ENCODE measurements around the gene TTLL3. TPM values are rescaled to one million over a fixed set of nuclear protein-coding genes. Genes with fewer than 3 reads are reported as not detected.

TTLL3 gene, protein sequence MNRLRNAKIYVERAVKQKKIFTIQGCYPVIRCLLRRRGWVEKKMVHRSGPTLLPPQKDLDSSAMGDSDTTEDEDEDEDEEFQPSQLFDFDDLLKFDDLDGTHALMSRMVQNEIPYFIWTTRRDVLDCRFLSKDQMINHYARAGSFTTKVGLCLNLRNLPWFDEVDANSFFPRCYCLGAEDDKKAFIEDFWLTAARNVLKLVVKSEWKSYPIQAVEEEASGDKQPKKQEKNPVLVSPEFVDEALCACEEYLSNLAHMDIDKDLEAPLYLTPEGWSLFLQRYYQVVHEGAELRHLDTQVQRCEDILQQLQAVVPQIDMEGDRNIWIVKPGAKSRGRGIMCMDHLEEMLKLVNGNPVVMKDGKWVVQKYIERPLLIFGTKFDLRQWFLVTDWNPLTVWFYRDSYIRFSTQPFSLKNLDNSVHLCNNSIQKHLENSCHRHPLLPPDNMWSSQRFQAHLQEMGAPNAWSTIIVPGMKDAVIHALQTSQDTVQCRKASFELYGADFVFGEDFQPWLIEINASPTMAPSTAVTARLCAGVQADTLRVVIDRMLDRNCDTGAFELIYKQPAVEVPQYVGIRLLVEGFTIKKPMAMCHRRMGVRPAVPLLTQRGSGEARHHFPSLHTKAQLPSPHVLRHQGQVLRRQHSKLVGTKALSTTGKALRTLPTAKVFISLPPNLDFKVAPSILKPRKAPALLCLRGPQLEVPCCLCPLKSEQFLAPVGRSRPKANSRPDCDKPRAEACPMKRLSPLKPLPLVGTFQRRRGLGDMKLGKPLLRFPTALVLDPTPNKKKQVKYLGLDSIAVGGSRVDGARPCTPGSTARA
- total RNA-seq: 5.8 and 8.7 TPM in 2 replicates

DNA sequence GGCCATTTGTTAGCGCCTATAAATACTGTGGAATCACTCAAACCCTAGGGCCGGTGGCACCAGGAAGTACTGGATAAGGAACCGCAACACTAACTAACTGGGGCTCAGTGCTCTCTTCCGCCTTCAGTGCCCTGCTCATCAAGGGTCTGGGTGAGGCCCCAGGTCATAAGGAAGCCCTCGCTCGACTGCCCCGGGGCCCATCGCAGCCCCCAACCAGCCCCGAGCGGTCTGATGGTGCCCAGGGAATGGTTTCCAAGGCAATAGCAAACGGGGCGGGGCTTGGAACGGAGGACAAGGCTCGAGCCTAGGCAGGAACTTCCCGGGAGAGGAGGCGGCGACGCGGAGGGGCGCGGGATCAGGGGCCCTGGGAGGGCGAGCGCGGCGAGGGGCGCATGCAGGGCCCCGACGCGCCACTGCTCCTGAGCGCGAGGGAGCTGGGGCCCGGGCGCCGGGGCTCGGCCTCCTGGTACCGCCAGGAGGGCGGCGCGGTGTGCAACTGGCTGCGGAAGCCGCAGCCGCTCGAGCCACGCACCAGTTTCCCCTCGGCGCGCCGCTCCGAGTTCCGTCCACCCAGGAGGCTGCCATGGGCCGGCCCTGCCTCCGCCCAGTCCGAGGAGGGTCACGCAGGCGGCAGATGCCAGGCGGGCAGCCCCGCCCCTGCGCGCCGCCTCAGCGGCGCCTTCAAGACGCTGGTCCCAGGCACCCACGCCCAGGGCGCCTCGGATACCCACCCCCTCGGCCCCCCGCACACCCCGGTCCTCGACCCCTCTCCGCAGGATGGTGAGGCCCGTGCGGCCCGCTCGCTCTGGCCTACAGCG lies at the start of gene TTLL3:
Gene TTLL3 (plus strand): TSS at position 648 of the 818 bp plus-strand sequence. CDS start 400 bp downstream, outside the sequence.

DNA sequence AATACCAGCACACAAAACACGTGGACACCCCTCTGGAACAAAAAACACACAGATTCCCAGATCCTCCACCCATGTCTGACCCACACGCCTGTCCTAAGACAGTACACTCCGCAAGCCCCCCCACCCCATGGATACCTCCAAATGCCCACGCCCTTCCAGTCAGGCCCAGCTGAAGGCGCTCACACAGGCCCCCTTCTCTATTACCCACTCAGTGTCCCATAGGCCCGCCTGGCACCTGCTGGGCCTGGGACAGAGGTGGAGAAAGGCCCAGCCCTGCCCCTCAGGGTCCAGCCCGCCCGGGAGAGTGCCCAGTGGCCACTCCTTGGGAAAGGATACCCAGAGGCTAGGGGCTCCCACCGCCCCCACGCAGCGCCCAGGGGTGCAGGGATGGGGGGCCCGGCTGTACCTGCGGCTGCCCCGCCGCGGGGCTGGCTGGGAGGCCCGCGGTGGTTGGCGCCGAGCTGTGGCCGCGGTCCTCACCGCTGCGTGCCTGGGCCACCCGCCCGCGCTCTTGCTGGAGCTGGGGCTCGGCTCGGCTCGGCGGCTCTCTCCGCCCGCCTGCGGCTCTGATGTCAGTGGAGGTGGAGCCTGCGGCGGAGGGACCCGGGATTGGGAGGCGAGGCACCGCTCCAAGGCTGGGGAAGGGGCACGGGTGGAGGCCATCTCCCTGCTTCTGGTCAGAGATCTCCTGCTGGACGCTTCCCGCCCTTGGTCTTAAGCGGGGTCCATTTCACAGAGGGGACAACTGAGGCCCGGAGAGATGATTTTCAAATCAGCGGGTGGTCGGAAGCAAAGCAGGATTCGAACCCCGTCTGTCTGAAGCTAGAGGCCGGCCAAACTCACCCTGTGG lies 40.4 kb upstream of the TTLL3 start, which contains the start of gene CAMK1:
Gene CAMK1 (minus strand): TSS at position 522 of the 850 bp plus-strand sequence. CDS start 2,198 bp downstream, outside the sequence.

DNA sequence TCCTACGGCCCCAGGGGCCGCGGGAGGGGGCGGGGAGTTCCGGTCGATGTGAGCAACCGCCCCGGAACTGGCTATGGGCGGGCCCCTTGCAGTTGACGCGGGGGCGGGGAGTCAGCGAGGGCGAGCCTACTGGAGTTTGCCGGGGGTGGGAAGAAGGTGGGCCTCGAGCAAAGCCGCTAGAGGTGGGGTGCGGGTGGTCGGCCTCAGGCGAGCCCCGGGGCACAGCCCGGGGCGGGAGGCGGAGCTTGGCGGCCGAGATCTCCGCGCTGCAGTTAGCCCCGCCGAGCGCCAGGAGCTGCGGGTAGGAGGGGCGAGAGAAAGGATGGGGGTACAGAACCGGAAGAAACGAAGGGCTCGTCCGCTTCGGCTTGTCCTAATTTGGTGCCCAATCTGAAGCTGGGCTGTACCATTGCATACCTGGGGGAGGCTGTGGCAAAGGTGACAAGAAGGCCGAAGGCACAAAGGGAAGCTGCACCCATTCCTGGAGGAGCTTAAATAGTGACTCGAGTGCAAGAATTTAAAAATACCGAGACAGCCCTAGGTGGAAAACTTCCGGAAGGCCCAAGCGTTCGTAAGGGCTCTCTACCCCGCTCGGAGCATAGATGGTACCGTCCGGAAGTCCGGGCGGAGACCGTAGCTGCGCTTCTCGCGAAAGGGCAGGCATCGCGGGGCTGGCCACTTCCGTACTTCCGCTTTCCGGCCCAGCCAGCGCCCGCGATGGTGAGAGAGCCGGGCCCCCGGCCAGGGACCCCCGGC lies 17.5 kb upstream of the TTLL3 start, which contains the start of the genes ARPC4 and TADA3:
Gene ARPC4 (plus strand): TSS at position 678 of the 756 bp plus-strand sequence. CDS start 40 bp downstream, at position 718.
Gene TADA3 (minus strand): TSS at position 69 of the 756 bp plus-strand sequence. CDS start 1,007 bp downstream, outside the sequence.

DNA sequence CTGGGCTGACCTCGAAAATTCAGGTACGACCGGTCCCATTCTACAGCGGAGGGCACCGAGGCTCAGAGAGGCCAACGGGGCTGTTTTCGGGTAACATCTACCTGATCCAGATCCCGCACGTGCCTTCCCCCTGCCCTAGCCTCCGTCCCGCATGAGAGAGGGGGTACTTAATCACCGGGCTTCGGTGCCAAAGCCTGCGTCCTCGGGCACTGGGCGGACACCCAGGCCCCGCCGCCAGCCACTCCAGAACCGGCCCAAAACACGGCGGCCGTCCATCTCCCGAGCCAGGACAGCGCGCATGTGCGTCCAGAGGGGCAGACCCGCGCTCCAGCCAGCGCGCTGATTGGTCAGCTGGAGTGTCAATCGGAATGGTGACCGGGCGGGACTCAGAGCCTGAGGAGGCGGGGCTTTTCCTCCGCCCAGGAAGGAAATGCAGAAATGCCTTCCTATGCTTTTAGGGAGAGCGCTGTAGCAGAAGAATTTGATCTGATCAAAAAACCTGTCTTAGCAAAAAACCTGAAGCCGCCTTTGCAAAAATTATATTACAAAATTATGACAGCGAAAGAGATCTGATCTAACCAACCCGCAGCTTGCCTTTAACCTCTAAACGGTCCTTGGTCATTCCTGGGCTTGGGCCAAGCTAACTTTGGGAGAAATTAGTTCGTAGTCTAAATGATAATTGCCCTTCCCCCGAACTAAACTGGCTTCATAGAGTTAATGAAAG lies 33.8 kb downstream of the TTLL3 start, which contains the start of gene RPUSD3:
Gene RPUSD3 (minus strand): TSS at position 294 of the 724 bp plus-strand sequence. CDS start 18 bp downstream, at position 276.

DNA sequence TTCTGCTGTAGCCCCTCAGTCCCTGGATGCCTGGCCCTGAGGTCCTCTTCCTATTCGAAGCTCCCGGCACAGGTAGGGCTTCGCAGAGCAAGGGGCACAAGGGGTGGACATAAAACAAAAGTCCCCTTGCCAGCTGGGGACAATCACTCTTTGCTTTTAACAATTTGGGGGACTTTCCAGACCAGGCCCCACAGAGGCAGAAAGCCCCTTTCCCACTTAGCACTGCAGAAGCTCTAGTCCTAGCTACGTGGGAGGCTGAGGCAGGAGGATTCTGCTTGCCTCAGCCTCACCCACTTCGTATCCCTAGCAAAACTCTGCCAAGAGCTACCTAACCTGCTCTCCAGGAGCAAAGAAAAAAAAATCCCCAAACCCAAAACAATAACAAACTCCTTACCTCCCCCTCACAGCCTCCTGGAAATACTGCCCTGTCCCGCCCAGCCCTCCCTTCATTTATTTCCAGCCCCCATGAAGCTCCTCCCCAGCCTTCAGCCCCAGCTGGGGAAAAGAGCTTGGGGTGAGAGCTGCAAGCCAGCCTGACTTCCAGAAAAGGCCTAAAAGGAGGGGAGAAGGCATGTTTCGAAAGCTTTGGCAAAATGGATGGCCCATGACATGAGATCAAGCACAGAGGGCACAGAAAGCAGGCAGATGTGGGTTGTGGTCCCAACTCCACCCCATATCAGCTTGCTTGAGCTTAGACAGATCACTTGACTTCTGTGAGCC lies 69.9 kb downstream of the TTLL3 start, which contains the start of gene CIDEC:
Gene CIDEC (minus strand): TSS at position 424 of the 720 bp plus-strand sequence. CDS start 1,767 bp downstream, outside the sequence.

Other genes with a start within 250 kb of the TTLL3 start
- gene MTMR14, start 160.8 kb upstream of the TTLL3 start, total RNA-seq: 60.0 and 61.4 TPM in 2 replicates
- gene CPNE9, start 106.4 kb upstream of the TTLL3 start, total RNA-seq: not detected in 2 replicates
- 16.9 and 19.8 TPM in 2 replicates for gene BRPF1, start 78.5 kb upstream of the TTLL3 start, total RNA-seq
- gene OGG1, start 60.3 kb upstream of the TTLL3 start, total RNA-seq: 16.9 and 19.3 TPM in 2 replicates
- 39.6 and 59.9 TPM in 2 replicates for gene CAMK1, start 40.3 kb upstream of the TTLL3 start, total RNA-seq
- gene TADA3, start 17.8 kb upstream of the TTLL3 start, total RNA-seq: 32.7 and 36.7 TPM in 2 replicates
- 379 and 401 TPM in 2 replicates for gene ARPC4, start 17.2 kb upstream of the TTLL3 start, total RNA-seq
- 39.6 and 57.4 TPM in 2 replicates for gene RPUSD3, start 33.7 kb downstream of the TTLL3 start, total RNA-seq
- gene CIDEC, start 70.0 kb downstream of the TTLL3 start, total RNA-seq: not detected in 2 replicates
- gene JAGN1, start 80.3 kb downstream of the TTLL3 start, total RNA-seq: 40.1 and 43.2 TPM in 2 replicates
- 0.32 TPM in 1 of 2 replicates, not detected in the other for gene IL17RE, start 92.6 kb downstream of the TTLL3 start, total RNA-seq
- 21.7 and 23.1 TPM in 2 replicates for gene IL17RC, start 106.8 kb downstream of the TTLL3 start, total RNA-seq
- 27.6 and 39.4 TPM in 2 replicates for gene CRELD1, start 123.6 kb downstream of the TTLL3 start, total RNA-seq
- gene PRRT3, start 142.1 kb downstream of the TTLL3 start, total RNA-seq: 0.97 and 1.1 TPM in 2 replicates
- 39.0 and 63.1 TPM in 2 replicates for gene EMC3, start 176.6 kb downstream of the TTLL3 start, total RNA-seq
- 18.5 and 22.2 TPM in 2 replicates for gene FANCD2, start 216.2 kb downstream of the TTLL3 start, total RNA-seq

All from epithelial cell of umbilical artery (primary cell).